Left lung (tissue), 10 donors: Measurements from ENCODE around the gene TESK1. TPM values are rescaled to one million over a fixed set of nuclear protein-coding genes. Genes with fewer than 3 reads are reported as not detected.
"Not testable (repeated sequence)": the region's sequence is repeated elsewhere in the genome, so short reads cannot be mapped to it uniquely, and the experiment has no call there.

Source experiments
- ATAC-seq: fragments of 200-7000 bp; cut with Tn5 transposase; one replicate; pipeline ENCODE4 v1.9.1; 2020; ENCODE audit warnings: moderate library complexity
- DNase-seq, 4 donors: peaks; one replicate each; pipeline ENCODE4 v3.0.0-alpha.2; 2013 to 2020
- H3K27ac ChIP-seq, 2 donors: fragments of 200-600 bp; sonication (generic) in 1 of 2; one replicate each; pipeline versions ENCODE4 v1.5.0 to v1.8.0; 2020 to 2021
- H3K27me3 ChIP-seq, 2 donors: fragments of 200-600 bp; sonication (generic) in 1 of 2; one replicate each; pipeline versions ENCODE4 v1.5.0 to v1.8.0; 2020 to 2021
- H3K36me3 ChIP-seq, 2 donors: fragments of 200-600 bp; sonication (generic) in 1 of 2; one replicate each; pipeline versions ENCODE4 v1.5.0 to v1.8.0; 2020 to 2021
- H3K4me1 ChIP-seq, 2 donors: fragments of 200-600 bp; one replicate each; pipeline ENCODE4 v1.8.0; 2021
- H3K4me3 ChIP-seq, 2 donors: fragments of 200-600 bp; sonication (generic) in 1 of 2; one replicate each; pipeline versions ENCODE4 v1.5.0 to v1.8.0; 2020 to 2021; ENCODE audit warnings: mild to moderate bottlenecking in 1 of 2
- H3K9me3 ChIP-seq, 2 donors: fragments of 200-600 bp; sonication (generic) in 1 of 2; one replicate each; pipeline versions ENCODE4 v1.5.0 to v1.8.0; 2020 to 2021
- intact Hi-C, 2 donors: fragments of 100-400 bp; cut with DNase I; formaldehyde crosslinking; loops; one replicate each; pipeline versions ENCODE4 v1.11.2 to v1.14.2; 2022
- polyA plus RNA-seq, 6 donors: library from polyadenylated mRNA; unstranded; fragments of 120-200 nt; gene quantifications; one replicate each; pipeline ENCODE4 v1.2.1, GENCODE V29; 2013; ENCODE audit not compliant: insufficient read length in 6 of 6
- total RNA-seq, 2 donors: library from RNA; stranded (reverse); fragmentation: NEBNext Ultra II Directional; extraction: Animal tissue kit (Norgen Biotek cat#: 25700); gene quantifications; one replicate each; pipeline ENCODE4 v1.2.1, GENCODE V29; 2021
- TF ChIP-seq, protein P1 (sequence below), 2 donors: fragments of 200-600 bp; sonication (generic) in 1 of 2; IDR thresholded peaks; one replicate each; pipeline versions ENCODE4 v1.5.0 to v1.8.0; 2021; ENCODE audit warnings: antibody characterized with exemption in 2 of 2
- donor health status: DM: no; HTN: yes; CAD: no.
- donor health status: DM: no; HTN: no; CAD: no.

Gene TESK1
- total and polyA plus RNA-seq, 8 donors, result 30.8 to 44.6 (median 42.0) TPM

DNA sequence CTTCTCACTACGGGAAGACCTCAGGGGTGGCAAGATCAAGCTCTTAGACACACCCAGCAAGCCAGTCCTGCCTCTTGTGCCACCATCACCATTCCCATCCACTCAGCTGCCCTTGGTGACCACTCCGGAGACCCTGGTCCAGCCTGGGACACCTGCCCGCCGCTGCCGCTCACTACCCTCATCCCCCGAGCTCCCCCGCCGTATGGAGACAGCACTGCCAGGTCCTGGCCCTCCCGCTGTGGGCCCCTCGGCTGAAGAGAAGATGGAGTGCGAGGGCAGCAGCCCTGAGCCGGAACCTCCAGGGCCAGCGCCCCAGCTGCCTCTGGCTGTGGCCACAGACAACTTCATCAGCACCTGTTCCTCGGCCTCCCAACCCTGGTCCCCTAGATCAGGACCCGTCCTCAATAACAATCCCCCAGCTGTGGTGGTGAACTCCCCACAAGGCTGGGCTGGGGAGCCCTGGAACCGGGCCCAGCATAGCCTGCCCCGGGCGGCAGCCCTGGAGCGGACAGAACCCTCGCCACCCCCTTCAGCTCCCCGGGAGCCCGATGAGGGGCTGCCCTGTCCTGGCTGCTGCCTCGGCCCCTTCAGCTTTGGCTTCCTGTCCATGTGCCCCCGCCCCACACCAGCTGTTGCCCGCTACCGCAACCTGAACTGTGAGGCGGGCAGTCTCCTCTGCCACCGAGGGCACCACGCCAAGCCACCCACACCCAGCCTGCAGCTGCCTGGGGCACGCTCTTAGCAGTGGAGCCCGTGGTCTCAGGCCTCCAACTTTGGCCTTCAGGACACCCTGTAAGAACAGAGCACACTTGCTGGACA, 4.1 kb downstream of the TESK1 start:
- DNase-seq (no peak), ATAC-seq (no peak)
- H3K36me3 ChIP-seq, result peaks cover 0 to 30% of the 10 kb centered on the region in 2 donors
- no peak overlapping the region for H3K4me3 ChIP-seq
- peaks cover 12 to 24% of the 10 kb centered on the region in 2 donors for H3K4me1 ChIP-seq
- no peak overlapping the region for H3K27ac ChIP-seq
- no peaks in the 10 kb centered on the region for H3K9me3 ChIP-seq
- intact Hi-C loops, result no loop called here
- H3K27me3 ChIP-seq, result no peaks in the 10 kb centered on the region
- TF ChIP-seq, protein P1, sequence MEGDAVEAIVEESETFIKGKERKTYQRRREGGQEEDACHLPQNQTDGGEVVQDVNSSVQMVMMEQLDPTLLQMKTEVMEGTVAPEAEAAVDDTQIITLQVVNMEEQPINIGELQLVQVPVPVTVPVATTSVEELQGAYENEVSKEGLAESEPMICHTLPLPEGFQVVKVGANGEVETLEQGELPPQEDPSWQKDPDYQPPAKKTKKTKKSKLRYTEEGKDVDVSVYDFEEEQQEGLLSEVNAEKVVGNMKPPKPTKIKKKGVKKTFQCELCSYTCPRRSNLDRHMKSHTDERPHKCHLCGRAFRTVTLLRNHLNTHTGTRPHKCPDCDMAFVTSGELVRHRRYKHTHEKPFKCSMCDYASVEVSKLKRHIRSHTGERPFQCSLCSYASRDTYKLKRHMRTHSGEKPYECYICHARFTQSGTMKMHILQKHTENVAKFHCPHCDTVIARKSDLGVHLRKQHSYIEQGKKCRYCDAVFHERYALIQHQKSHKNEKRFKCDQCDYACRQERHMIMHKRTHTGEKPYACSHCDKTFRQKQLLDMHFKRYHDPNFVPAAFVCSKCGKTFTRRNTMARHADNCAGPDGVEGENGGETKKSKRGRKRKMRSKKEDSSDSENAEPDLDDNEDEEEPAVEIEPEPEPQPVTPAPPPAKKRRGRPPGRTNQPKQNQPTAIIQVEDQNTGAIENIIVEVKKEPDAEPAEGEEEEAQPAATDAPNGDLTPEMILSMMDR (IDR thresholded peaks at IDR 0.05), result no peak

DNA sequence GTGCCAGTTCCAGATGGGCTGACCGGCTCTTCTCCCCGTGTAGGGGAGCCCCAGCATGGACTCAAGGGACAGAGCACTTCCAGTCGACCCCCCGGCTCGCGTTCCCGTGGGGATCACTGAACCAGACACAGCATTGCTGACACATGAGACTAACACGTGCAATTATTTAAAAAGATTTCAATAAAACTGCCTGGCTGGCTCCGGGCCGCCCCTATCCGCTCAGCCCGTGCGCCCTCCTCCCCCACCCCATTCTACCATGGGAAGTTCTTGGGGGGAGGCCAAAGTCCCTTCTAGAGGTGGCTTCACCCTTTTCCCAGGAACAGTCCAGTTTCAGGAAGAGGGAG, 4.7 kb downstream of the TESK1 start:
- H3K27ac ChIP-seq, result no peak overlapping the region
- DNase-seq, result no peak
- TF ChIP-seq, protein P1 (IDR thresholded peaks at IDR 0.05), result no peak
- ATAC-seq, result no peak
- H3K9me3 ChIP-seq, result no peaks in the 10 kb centered on the region
- peaks cover 12 to 19% of the 10 kb centered on the region in 2 donors for H3K4me1 ChIP-seq
- intact Hi-C loops, result no loop called here
- H3K27me3 ChIP-seq, result no peaks in the 10 kb centered on the region
- H3K4me3 ChIP-seq, result no peak overlapping the region
- H3K36me3 ChIP-seq, result peaks cover 0 to 30% of the 10 kb centered on the region in 2 donors

DNA sequence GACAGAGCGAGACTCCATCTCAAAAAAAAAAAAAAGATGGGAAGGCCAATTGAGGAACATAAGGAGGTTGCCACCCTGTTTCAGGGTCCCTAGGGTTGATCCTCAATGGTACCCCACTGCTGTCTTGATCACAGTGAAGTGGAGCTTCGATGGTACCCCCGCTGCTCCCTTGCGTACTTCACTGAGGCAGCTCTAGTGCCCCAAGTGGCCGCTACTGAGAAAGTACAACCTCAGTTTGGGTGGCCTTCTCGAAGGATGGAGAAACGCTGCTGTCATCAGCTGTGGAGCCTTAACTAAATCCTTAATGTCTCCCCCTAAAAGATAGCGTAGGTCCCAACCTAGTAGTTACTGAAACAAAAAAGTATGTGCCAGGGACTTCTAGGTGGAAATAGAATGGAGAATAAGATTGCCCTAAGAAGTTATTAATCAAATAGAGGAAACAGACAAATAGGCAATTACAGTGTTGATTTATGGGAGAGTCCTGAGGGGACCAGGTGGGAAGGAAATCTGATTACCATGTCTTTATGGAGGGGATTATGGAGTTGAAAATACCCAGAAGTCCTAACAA, 6.3 kb downstream of the TESK1 start:
- peak; percentile 66 for ATAC-seq
- DNase-seq, result peak in 1 of 4 donors; percentile 35
- H3K36me3 ChIP-seq, result peaks cover 0 to 30% of the 10 kb centered on the region in 2 donors
- TF ChIP-seq, protein P1 (IDR thresholded peaks at IDR 0.05), result peak; percentile 49 to 70
- H3K9me3 ChIP-seq, result no peaks in the 10 kb centered on the region
- no peak overlapping the region for H3K27ac ChIP-seq
- peaks cover 9 to 11% of the 10 kb centered on the region in 2 donors for H3K4me1 ChIP-seq
- H3K27me3 ChIP-seq, result peaks cover 0 to 1% of the 10 kb centered on the region in 2 donors
- no peak overlapping the region for H3K4me3 ChIP-seq
- intact Hi-C loops, result no loop called here

DNA sequence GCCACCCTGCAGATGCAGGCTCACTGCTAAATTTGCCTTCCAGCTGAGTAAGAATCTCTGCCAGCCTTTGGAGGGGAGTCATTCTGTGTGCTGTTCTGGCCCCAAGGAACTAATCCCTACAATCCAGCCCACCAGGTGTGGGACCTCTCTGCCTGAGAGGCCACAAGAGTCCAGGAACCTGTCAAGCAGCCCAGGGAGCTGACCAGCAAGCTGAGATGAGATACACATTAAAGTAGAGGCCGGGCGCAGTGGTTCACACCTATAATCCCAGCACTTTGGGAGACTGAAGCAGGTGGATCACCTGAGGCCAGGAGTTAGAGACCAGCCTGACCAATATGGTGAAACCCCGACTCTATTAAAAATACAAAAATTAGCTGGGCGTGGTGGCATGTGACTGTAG, 7.0 kb downstream of the TESK1 start:
- H3K4me3 ChIP-seq, ATAC-seq, H3K9me3 ChIP-seq, H3K27ac ChIP-seq, DNase-seq, H3K27me3 ChIP-seq, intact Hi-C loops: not testable (repeated sequence)
- Histone ChIP-seq H3K36me3 (peaks cover 0 to 30% of the 10 kb centered on the region in 2 donors), H3K4me1 (peaks cover 4 to 11% of the 10 kb centered on the region in 2 donors)

DNA sequence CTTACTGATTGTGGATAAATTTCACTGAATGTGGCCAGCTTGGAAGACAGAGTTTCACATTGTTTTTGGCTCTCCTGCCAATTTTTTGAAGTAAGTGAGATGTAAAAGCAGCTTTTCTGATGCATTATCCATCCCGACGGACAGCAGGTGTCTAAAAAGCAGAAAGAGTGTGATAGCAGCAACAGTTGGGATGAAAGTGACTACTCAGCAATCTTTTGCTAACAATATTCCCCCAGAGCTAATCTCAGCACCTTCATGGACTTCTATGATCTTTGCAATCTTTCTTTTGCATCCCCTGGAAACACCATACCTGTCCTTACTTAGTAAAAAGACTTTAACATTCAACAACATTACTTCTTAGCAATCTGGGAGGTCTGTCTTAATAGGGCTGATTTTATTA, 7.8 kb downstream of the TESK1 start:
- Histone ChIP-seq H3K36me3 (peaks cover 0 to 24% of the 10 kb centered on the region in 2 donors), H3K4me1 (peaks cover 6 to 16% of the 10 kb centered on the region in 2 donors), H3K9me3 (no peaks in the 10 kb centered on the region), H3K4me3 (no peak overlapping the region), H3K27ac (no peak overlapping the region), H3K27me3 (peaks cover 0 to 8% of the 10 kb centered on the region in 2 donors)
- TF ChIP-seq, protein P1 (IDR thresholded peaks at IDR 0.05), result no peak
- DNase-seq (no peak), ATAC-seq (no peak)
- intact Hi-C loops, result no loop called here
